HG02571 (cell line): Measurements from ENCODE around the gene SUFU.

Experiments used
- ATAC-seq: cut with Tn5 transposase; IDR thresholded peaks from one replicate; pipeline ENCODE4 v1.9.1; 2021; ENCODE audit warnings: mild to moderate bottlenecking, moderate library complexity; ENCODE audit not compliant: unreplicated experiment

Gene SUFU

DNA sequence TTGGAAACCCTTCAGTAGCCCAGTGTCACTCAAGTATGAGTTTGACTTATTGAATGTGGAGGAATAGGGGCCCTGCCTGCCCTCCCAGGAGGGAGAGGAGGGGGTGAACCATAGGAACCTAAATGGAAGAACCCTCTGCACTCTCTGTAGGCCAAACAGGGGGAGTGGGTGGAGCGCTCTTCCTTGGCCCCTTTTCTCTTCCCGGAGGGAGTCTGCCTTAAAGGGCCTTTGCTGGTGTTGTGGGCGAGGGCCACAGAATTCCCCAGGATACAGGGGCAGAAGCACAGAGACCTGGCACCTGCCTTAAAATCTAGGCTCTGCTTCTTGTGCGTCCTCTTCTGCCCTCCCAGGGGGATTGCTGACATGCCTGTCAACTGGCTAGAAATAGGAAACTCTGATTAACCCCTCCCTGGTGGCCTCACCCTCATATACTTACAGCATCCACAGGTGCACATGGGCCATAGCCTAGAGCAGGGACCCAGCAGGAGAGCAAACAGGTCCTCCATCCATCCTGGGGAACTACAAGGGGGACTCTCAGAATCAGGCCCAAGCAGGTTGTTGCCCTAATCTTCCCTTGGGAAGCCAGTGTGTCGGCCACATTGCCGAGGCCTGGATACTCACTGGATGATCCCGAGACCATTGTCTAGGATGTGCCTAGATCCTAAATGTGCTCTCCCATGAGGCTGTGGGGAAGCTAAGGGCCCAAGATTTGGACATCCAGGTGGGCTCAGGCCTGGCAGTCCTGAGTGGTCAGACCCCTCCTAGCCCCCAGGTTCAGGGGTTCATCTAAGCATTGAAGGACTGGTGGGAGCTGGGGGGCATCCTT lies 143.9 kb downstream of the SUFU start:
- no peak for ATAC-seq

DNA sequence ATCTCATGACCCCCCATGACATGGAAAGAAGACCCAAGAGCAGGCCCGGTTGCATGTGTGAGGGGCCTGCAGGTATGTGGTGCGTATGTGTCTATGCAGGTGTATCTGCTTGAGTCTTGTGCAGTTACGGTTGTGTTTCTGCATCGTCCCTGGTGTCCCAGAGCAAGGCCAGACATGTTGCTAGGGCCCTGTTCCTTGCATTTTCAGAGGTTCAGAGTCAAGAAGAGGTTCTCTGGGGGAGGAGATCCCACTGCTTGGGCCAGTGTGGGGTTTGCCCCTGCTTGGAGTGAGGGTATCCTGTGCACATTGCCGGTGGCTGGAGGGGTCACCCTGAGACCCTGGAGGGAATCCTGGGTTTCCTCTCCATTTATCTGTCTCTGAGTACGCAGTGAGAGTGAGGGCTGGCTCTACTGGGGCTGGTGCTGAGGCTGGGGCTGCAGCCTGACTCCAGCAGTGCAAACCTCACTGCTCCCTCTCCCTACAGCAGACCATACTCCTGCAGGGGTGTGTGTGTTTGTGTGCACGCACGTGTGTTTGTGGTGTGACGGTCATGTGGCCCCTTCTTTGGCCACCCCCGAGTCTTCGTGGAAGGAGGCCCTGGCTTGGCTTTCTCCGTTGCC lies 144.6 kb downstream of the SUFU start:
- no peak for ATAC-seq

DNA sequence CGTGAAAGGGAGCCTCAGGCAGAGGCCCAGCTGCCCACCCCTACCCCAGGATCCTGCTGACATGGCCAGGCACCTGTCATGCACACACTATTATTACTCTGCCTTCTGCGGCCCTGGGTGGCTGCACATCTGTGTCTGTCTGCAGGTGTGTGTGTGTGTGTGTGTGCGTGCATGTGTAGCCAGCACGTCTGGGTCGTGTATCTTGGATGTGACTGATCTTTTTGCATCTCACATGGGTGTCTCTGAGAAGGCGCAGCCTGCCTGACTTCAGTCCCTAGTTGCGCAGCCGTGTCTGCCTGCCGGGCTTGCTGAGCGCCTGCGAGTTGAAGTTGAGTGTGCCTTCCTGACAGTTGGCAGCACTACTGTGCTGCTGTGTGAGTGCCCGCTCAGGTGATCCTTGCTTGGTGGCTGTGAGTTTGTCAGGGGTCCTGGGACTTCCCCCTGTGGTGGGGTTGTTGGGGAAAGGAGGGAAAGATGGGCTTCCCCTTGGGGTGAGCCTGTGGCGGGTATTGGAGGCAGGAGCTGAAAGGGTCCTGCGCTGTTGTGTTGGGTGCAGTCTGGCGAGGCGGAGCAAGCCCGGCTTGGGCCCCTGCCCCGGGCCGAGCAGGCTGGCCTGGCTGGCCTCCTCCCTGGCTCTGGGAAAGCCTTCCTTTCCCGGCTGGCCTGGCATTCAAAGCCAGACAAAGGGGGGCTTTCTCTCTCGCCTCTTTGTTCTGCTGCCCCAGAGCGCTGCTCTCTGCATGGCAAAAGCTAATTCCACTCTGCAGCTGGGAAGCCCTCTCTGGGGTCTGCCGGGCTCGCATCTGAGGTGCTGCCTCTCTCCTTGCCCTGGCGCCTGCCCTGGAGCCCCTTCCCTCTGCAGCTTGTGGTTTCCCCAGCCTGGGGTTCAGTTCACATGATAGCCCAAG lies 145.4 kb downstream of the SUFU start:
- ATAC-seq, result no peak

DNA sequence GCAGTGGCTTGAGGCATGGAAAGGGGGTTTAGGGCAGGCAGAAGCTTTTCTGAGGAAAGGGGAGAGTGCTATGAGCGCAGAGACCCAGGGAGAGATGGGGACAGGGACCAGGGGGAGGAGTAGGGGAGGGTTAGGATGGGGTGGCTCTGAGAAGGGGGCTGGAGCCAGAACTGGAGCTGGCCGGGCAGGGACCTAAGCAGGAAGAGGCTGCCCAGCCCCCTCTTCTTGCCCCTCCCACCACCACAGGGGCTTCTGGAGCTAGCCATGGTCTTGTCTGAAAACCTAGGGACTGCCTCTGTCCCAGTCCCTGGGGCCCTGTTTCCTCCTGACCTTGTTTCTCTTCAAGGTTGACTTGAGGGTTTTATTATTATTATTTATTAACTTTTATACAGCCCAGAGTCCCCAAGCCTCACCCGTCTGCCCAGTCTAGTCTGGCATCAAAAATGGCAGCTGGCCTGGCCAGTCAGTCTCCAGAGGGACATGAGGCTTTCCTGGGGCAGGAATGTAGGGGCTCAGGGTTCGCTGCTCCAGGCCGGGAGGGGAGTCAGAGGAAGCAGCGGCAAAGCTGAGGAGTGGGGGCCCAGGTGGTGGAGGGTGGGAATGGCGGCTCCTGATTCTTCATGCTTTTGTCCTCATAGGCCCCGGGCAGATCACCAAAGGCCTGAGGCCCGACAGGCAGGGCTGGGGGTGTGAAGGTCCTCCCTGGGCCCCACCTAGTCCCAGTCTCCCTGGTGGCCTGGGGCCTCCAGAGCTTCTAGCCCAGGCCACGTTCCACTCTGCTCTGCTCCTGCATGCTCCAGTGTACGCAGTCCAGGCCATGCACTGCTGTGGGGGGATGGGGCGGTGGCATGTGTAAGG lies 146.3 kb downstream of the SUFU start:
- ATAC-seq, result no peak

DNA sequence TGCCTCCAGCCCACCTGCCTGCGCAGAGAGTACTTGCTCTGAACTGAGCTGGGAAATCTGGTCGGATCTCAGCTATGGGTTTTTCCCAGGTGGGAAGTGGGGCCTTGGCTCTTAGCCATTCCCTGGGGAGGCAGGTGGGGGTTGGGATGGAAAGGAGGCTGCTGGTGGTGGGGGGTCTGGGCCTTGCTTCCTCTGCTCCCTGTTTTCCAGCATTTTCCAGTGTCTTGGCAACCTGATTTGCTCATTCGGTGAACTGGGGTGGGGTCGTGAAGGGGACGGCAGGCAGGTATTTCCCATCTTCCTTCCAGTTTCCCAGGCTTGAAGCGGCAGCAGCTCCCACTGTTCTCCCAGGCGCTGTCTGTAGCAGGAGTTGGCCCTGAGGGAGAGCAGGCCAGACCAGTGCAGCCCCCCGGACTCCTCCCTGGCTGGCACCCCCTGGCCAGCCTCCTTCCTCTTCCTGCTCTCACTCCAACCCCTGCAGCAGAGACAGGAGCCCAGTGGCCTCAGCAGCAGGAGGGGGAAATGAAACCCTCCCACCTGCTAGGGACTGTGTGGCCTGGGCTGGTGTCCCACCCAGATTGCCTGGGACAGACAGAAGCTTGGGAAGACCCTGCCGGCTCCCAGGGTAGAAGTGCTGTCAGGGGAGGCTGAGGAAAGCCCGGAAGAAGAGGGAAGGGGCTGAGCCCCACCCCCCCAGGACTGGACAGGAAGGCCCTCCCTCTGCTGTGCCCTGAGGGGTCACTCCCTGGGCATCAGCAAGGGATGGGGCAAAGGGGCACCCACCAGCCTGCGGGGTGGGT lies 147.1 kb downstream of the SUFU start:
- no peak for ATAC-seq

DNA sequence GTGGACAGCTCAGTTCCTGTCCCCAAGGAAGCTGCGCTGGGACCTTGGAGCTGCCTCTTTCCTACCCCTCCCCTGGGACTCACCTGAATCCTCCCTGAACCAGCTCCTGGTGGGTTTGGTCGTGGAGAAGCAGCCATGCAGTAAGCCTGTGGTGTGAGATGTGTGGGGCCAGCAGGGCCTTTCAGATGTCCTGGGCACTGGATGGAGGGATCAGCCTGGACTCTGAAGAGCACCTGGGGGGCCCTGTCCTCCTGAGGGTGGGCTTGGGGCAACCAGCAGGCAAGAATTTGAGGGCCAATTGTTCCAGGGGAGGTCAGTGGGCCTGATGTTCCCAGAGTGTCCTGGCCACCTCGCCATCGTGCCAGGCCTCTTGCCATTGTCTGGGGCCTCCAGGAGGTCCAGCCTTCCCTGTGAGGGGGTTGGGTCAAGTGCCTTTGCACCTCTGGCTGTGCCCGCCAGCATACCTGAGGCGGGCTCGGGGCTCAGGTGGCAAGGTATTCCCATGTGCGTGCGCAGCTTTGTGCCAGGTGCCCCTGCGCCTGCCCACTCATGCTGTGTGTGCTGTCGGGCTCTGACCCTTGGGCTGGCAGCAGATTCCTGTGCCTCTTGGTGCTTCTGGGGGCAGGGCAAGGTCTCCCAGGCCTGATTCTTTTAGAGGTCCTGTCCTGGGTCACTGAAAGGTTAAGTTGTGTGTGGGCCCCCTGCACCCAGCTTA lies 147.8 kb downstream of the SUFU start:
- ATAC-seq, result no peak

DNA sequence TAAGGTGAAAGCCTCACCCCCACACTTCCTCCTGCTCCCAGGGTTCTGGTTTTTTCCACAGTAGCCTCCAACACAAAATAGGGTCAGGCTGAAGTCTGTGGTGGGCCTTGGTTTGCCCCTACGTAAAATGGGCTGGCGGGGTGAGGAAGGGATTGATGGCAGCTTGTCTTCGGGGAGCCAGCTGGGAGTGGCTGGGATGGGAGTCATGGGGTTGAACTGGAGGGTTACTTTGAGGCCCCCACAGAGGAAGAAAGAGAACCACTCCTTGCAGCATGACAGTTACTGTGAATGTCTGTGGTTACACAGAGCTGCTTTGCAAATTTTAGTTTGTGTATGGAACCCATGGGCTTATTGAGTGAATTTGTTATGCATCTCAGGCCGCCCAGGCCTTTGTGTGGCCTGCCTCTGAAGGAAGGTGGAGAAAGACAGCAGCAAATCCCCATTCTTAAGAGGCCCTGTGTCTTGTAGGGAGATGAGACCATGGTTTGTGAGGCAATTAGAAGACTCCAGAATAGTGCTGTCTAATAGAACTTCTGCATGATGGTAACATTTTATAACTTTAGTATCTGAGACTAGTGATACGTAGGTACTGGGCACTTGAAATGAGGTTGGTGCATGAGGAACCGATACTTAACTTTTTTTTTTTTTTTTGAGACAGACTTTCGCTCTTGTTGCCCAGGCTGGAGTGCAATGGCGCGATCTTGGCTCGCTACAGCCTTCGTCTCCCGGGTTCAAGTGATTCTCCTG lies 148.6 kb downstream of the SUFU start:
- ATAC-seq, result no peak

DNA sequence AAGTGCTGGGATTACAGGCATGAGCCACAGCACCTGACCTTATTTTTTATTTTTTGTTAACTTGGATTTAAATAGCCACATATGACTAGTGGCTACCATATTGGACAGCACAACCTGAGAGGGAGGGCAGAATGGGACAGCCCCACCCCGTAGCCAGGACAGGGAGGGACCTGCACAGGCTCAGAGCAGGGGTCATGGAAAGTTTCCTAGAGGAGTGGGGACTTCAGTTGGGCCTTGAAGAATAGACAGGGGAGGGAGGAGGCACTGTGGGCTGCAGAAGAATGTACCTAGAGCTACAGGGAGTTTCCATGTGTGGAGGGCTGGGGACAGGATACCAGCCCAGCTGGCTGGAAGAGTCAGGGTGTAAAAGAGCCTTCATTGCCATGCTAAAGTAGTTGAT lies 149.3 kb downstream of the SUFU start:
- ATAC-seq, result no peak

DNA sequence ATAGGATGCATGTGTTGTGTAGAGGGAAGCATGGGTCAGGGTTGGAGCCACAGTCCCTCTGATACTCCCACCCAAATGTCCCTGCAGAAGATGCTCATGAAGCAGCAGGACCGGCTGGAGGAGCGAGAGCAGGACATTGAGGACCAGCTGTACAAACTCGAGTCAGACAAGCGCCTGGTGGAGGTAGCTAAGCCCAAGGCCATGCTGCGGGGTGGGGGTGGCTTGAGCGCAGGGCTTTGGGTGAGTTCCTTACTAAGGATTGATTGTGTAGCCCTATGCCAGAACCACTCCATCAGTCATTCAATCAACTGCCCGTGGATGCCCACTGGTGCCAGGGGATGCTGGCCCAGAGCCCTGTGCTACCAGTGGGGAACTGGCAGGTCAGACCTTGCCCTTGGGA lies 150.8 kb downstream of the SUFU start:
- ATAC-seq, result no peak

DNA sequence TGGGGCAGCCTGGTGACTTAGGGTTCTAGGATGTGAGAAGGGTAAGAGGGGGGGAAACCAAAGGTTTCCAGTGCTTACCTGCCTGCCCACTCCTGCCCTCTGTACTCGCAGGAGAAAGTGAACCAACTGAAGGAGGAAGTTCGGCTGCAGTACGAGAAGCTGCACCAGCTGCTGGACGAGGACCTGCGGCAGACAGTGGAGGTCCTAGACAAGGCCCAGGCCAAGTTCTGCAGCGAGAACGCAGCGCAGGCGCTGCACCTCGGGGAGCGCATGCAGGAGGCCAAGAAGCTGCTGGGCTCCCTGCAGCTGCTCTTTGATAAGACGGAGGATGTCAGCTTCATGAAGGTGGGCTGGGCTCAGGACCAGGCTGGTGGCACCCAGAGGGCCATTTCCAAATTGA lies 151.2 kb downstream of the SUFU start:
- ATAC-seq, result no peak

DNA sequence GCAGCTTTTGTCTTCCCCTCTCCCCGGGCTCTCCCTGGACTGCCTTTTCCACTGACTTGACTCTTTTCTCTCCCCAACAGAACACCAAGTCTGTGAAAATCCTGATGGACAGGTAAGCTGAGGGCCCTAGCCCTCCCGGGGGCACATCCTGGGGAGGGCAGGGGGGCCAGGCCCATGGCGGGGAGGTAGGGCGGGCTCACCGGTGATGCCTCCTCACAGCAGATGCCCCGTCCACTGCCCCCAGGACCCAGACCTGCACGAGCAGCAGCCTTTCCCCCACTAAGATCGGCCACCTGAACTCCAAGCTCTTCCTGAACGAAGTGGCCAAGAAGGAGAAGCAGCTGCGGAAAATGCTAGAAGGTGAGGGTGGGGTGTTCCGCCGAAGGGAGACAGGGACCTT lies 152.3 kb downstream of the SUFU start:
- ATAC-seq, result no peak

DNA sequence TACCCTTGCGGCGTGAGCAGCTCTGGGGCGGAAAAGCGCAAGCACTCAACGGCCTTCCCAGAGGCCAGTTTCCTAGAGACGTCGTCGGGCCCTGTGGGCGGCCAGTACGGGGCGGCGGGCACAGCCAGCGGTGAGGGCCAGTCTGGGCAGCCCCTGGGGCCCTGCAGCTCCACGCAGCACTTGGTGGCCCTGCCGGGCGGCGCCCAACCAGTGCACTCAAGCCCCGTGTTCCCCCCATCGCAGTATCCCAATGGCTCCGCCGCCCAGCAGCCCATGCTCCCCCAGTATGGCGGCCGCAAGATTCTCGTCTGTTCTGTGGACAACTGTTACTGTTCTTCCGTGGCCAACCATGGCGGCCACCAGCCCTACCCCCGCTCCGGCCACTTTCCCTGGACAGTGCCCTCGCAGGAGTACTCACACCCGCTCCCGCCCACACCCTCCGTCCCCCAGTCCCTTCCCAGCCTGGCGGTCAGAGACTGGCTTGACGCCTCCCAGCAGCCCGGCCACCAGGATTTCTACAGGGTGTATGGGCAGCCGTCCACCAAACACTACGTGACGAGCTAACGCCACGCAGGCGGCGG lies 153.1 kb downstream of the SUFU start:
- no peak for ATAC-seq

DNA sequence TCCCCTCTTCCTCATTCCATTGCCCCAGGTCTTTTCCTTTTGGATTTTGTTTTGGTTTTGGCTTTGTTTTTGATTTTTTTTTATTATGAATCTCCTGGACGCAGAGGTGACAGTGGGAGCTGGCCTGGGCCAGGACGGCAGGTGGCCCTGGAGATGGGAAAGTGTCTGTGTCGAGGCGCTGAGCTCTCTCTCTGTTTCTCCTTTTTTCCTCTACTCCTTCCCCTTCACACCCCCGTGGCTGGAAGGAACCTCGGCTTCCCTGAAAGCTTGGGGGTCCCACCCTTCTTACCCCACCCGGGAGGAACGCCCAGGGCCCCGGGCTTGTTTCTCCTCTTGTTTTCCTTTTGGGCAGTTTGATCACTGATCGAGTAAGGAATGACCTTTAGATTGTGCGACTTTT lies 153.7 kb downstream of the SUFU start:
- no peak for ATAC-seq

DNA sequence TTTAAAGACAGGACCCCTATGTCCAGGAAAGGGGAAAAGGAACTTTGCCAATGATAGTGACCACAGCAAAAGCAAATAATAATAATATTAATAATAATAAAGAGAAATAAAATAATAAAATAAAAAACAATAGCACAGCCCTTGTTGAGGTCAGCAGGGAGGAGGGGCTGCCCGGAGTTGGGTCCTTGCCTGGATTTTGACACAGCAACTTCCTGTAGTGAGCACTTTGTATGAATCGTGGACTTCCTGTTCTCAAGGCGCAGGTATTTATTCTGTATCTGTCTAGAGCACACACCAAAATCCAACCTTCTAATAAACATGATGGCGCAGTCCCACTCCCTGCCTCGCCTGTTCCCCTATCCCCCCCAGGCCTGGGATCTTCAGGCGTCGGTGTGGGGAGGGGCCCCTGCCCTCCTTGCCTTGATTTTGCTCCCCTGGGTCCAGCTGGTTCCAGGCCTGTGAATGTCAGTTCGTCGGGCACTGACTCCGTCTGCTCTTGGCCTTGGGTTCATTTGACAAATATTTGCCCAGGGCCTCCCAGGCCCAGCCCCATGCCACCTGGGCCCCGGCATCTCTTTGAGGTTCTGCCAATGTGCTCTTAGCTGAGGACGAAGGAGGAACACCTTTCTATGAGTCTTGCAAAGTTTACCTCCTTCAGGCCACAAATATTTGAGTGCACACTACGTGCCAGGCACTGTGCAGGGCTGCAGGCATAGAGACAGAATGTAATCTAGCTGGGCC lies 154.4 kb downstream of the SUFU start:
- no peak for ATAC-seq

DNA sequence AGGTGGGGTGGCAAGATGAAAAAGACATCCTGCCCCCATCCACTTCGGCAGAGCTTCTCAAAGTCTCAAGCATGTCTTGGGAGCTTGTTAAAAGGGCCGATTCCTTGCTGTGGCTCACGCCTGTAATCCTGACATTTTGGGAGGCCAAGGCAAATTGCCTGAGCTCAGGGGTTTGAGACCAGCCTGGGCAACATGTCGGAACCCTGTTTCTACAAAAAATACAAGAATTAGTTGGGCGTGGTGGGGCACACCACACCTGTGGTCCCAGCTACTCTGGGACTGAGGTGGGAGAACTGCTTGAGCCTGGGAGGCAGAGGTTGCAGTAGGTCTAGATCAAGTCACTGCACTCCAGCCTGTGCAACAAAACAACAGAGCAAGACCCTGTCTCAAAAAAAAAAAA lies 155.0 kb downstream of the SUFU start:
- ATAC-seq, result no peak

DNA sequence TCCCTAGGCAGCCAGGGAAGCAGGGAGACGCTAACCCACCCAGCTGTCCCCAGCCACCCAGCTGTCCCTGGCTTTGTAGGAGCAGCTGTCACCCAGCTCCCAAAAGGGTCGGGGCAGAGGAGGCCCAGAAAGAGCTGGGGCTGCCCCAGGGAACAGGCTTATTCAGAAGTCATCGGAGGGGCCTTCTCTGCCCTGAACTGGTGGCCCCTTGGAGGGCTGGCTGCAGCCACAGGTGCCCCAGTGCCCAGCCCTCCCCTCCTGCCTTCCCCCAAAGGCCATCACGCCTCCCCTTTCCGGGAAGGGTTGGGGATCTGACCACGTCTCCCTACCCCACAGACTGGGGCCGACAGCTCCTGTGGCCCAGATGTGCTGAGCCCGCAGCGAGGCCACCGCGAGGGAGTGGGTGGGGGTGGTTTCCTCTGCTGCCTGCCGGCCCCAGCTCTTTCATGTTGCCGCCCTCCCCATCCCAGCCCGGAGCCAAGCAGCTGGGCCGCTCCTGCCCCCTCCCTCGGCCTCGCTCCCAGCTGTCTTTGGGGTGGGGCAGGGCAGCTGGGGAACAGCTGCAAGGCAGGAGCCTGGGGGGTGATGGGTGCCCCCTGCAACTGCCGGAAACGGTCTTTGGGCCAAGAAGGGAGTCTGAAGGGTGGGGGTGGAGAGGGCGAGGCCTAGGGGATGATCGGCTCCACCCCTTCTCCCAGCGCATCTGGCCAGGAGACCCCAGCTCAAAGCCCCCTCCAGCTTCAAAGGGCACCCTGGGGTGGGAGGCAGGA lies 157.3 kb downstream of the SUFU start:
- ATAC-seq, result peak; percentile 68

DNA sequence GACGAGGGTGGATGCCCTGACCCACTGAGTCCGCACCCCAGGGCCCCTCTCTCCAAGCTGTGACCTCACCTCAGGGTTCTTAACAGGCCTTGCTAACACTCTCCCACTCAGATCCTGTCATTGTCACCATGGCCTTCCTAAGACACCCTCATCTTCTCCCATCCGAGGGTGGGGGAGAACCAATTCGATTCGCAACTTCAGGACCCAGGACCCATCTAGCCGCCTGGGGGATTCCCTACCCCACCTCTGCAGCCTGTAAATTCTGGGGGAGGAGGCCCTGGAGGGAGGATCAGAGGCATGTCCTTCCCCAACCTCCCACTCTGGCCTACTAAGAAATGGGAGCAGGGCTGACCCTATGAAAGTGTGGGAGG lies 157.9 kb downstream of the SUFU start:
- ATAC-seq, result no peak
